ENCODE measurements around the gene ARAP3.

- TF ChIP-seq, protein P1, sequence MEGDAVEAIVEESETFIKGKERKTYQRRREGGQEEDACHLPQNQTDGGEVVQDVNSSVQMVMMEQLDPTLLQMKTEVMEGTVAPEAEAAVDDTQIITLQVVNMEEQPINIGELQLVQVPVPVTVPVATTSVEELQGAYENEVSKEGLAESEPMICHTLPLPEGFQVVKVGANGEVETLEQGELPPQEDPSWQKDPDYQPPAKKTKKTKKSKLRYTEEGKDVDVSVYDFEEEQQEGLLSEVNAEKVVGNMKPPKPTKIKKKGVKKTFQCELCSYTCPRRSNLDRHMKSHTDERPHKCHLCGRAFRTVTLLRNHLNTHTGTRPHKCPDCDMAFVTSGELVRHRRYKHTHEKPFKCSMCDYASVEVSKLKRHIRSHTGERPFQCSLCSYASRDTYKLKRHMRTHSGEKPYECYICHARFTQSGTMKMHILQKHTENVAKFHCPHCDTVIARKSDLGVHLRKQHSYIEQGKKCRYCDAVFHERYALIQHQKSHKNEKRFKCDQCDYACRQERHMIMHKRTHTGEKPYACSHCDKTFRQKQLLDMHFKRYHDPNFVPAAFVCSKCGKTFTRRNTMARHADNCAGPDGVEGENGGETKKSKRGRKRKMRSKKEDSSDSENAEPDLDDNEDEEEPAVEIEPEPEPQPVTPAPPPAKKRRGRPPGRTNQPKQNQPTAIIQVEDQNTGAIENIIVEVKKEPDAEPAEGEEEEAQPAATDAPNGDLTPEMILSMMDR (conservative IDR thresholded peaks at IDR 0.05), result no peak
- no peak for TF ChIP-seq ZFX (IDR thresholded peaks at IDR 0.05)
Observed at GRCh38 chr5:141663506-141663905, 18.5 kb downstream of the ARAP3 start.

Measured in C4-2B (cell line).